ENCODE results near the gene POLE3.
"Not testable (repeated sequence)": the region's sequence is repeated elsewhere in the genome, so short reads cannot be mapped to it uniquely, and the experiment has no call there.

The POLE3 gene

DNA sequence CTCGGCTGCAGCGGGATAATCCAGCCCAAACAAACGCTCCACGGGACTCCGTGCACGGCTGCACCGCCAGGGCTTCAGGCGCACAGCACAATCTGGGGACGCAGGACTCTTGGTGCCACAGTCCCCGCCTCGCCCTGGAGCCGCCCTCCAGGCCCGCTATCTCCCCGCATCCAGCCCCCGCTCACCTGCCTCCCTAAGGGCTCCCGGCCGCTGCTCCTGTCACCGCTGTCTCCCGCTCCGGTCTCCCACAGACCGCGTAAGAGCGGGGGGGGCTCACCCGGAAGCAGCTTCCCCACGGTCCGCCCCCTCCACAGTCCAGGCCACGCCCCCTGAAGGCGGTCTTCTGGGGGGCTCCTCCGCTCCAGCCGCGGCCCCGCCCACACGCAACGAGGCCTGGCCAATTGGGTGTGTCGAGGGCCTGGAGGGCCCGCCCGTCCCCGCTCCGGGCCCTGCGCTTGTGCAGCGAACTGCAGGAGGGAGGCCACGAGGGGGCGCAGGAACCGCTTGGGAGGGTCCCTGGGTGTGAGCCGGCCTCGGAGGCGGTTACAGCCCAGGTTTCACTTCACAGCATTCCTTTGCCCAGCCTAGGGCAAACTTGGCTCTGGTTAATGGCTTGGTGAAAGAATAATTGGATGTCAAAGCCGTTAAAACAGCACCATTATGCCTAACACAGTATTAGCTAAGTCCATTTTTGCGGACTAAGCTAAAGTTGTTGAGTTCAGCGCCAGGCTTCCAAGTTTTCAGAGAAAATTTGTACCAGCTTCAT, 9.3 kb downstream of the POLE3 start, which contains the start of gene ALAD:
Gene ALAD, minus strand, starts transcription at position 258 of the 766 bp plus-strand sequence. CDS start 7,725 bp downstream, outside the sequence.
- peak; percentile 80 for DNase-seq

DNA sequence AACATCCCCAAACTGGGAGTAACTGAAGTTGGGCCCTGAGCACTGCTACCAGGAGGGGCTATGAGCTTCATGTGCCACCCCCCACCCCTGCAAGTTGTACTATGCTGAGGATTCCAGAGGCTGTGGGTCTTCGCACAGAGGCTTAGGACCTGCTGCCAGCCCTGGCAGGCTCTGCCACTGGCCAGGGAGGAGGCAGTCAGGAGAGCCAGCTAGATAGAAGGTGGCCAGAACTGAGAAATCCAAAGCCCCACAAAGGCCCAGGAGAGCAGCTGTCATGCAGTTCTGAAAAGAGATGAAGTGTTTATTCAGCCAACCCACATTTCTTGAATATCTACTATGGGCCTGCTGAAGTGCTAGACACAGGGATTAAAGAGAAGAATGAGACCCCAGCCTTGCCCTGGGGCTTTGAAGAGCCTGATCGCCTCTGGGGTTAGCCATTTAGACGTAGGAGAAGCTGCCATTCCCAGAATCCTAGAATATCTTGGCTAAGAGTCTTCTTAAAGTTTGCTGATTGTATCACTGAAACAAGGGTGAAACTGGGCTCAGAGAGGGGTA, 10.8 kb downstream of the POLE3 start:
- no peak for DNase-seq

DNA sequence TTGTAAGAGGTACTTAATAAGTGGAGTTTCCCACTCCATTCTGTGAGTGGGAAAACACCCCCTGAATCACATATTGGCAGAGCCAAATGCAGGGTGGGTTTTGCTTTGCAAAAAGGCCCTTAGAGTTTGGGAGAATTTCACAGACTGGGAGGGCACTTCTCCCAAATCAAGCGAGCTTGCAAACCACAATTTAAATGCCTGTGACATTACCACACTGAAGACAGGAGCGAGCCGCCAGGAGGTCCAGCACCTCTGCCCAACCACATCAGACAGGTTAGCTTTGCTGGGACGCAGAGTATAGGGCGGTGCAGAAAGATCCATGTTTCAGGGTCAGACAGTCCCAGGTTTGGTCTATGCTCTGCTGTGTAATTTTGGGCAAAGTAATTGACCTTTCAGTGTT, 11.7 kb downstream of the POLE3 start:
- no peak for DNase-seq

DNA sequence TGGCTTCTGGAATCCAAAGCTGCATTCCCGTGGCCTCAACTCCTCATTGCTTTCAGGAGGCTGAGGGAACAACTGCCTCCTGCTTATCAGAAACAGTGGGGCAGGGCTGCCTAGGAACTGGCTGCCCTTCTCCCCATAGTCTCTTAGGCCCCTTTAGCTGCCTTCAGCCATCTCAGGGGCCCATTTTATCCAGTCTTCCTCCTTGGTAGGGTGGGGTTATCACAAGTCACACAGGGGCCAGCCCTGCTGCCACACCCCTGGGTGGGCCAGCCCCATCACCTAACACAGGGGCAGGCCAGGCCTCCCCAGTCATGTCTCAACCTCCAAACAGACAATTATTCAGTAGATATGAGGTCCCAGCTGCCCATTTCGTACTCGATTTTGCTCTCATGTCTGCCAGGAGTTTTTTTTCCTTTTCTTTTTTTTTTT, 13.3 kb downstream of the POLE3 start:
- no peak for DNase-seq

DNA sequence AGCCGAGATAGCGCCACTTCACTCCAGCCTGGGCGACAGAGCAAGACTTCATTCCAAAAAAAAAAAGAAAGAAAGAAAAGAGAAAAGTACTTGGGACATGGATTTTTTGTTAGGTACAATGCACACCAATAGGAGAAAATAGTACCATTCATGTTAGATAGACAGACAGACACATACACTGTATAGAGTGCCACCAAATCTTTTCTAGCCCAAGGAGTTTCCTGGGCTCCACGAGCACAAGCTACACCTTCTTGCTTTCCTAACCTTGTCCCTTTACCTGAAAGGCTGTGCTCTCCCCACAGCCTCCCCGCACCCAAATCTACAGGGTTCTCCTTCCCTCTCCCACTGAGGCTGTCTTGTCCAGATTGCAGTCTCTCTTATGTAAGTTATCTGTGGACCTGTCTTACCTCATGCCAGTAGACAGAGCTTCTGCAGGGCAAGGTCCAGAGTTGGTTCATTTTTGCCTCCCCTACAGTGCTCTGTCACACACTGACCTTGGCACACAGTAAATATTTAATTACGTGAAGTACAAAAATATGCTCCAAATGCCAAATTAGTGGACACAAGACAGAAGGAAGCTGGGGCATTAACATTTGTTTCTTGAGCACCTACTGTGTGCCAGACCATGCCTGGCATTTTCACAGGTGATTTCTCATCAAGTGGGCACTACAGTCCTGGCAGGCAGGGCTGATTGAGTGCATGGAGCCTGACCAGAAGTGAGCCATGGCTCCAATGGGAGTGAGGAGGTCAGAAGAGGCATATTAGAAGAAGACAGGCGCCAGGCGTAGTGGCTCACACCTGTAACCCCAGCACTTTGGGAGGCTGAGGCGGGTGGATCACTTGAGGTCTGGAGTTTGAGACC, 15.2 kb downstream of the POLE3 start:
- no peak for DNase-seq

DNA sequence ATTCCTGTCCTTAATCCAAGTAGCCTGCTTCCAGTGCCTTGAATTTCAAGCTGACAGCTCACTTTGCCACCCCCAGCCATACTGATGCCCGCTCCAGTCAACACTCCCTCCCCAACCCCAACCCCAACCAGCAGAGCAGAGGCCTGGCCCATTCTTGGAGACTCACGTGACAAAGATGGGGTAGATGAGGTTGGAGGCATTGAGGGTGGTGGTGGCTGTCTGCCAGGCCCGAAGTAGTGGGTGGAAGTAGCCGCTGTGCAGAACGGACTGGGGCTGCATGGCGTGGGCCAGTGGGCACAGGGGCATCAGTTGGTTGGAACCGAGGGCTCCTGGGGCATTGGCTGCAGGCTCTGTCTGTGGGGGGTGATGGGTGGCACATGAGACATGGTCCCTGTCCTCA, 17.2 kb downstream of the POLE3 start:
- no peak for DNase-seq

DNA sequence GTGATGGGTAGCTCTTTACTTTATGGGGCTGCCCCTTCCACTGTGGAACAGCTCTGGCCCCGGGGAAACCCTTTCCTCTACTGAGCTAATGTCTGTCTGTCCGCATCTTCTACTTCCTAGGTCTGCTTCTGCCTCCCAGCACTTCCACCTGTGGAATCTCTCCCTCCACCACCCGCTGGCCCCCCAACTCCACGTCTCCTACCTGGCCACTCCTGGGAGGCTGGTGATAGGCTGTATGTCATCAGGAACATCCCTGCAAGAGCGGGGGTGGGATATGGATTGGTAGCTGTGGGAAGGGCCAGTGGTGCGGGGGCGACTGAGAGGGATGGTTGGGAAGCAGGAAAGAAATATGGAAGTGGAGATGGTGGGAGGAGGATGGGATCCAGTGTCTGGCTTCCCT, 18.6 kb downstream of the POLE3 start:
- DNase-seq, result no peak

DNA sequence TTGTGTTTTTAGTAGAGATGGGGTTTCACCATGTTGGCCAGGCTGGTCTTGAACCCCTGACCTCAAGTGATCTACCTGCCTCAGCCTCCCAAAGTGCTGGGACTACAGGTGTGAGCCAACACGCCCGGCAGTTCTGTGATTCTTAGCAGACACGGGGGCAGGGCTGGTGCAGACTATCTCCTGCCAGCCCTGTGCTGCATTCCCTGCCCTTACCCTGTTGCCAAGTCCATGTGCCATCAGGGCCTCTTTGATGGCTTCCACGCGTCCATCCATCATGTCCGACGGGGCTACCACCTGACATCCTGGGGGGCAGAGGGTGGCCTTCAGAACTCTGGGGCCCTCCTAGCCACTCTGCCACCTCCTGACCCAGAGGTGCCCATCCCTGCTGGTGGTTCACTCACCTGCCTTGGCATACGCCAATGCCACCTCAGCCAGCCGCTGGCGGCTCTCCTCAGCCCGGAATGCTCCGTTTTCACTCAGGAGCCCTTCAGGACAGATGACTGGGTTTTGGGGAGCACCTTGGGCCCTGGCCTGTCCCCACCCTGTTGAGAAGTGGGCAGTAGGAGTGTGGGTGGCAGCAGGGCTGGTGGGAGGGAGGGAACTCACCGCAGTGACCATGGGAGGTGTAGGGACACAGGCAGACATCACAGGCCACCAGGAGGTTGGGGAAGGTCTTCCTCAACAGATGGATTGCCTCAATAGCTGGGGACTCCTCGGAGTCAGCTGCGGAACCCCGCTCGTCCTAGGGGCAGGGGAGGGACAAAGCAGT, 20.1 kb downstream of the POLE3 start:
- no peak for DNase-seq

DNA sequence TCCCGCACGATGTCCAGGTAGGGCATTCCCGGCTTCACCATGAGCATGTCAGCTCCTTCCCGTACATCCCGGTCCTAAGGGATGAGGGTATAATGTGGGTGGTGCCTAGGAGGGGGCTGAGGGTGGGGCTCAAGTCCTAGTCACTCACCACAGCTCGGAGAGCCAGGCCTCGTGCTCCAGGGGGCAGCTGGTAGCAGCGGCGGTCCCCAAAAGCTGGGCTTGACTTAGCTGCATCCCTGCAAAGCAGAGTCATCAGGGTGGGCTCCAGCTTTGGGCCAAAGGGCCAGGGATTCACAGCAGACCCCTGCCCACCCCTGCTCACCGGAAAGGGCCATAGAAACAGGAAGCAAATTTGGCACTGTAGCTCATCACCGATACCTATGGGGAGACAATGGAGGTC, 21.0 kb downstream of the POLE3 start:
- DNase-seq, result no peak

DNA sequence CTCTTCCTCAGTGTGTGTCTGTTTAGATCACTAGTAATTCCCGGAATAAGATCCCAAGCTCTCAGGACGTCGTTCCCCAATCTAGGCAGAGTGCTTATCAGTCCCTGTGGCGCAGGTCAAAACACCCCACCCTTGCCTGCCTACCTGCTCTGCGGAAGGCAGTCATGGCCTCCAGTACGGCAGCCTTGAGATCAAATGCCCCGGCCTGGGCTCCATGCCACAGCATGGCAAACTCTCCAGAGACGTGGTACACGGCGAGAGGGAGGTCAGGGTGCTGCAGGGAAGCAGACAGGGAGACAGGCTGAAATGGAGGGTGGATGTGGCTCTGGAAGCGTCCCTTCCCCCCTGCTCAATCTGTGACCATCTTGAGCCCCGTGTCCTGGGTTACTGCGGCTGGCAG, 21.6 kb downstream of the POLE3 start:
- DNase-seq, result no peak

DNA sequence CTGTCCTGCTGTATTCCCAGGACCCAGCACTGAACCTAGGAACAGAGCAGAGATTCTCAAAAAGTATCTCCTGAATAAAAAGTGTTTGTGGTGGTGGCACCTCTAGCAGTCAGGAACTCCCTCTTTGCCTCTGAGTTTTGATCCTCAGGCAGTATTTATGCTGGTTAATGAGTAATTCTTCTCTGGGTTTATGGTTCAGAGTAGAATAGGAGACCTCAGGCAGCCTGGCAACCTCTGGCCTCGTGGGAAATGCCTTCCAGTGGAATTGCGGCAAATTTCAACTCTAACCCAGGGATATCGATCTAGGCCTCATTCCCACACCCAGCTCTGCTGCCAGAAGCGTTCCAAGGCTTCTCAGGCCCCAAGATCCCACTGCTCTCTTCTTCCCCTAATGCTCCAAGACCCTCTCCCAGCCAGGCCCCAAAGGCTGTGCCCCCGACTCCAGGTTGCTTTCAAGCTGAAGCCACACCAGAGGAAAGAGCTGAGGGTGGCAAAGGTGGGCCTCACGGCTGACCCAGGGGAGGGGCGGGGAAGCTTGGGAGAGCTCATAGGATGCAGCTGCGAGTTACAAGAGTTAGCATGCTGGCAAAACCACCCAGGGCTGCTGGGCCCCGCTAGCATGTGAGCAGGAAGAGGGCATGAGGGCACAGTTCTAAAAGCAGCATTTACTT, 22.8 kb downstream of the POLE3 start:
- no peak for DNase-seq

DNA sequence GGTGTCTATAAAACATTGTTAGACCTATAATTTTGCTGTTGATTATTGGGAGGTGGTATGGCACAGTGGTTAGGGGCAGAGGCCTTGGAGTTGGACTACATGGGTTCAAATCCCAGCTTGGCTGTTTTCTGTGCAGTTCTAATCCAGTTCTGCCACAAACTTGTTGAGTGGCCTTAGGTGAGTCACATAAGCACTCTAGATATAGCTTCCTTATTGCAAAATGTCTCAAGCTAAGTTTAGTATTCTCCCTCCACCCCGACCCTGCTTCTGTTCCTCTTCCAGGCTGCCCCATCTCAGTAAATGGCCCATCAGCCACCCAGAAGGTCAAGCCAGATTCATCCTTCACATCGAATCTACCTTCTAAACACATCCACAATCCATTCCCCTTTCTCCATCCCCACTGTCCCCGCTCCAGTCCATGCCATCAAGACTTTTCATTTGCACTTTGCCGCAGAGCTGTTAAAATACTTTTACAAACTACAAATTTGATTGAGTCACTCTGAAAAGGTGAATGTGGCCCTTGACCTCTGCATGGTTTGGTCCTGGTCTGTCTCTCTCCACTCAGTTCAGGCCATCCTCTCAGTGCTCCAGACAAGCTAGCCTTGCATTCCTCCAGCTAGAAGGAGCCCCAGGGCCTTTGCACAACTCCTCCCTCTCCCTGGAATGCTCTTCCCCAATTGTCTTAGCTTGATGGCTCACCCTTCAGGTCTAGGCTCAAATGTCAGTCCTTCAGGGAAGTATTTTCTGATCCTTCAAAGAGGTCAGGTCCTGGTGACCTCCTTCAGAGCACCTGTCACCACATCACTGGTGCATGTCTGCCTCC, 23.7 kb downstream of the POLE3 start:
- no peak for DNase-seq

DNA sequence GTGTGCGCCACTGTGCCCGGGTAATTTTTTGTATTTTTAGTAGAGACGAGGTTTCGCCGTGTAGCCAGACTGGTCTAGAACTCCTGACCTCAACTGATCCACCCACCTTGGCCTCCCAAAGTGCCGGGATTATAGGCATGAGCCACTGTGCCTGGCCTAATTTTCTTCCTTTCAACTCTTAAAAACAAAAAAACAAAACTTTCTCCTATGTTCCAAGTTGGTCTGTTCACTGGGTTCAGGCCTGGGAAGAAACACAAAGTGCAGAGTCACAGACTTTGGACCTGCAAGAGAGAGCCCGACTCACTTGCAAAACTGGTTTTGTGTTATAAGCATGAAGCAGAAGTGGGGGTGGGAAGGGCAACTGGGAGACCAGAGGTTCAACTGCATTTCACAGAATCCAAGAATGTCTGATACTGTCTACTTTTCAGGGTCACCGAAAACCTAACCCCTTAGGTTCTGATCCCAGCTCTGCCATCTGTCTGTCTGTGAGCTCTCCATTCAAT, 28.5 kb downstream of the POLE3 start:
- no peak for DNase-seq

DNA sequence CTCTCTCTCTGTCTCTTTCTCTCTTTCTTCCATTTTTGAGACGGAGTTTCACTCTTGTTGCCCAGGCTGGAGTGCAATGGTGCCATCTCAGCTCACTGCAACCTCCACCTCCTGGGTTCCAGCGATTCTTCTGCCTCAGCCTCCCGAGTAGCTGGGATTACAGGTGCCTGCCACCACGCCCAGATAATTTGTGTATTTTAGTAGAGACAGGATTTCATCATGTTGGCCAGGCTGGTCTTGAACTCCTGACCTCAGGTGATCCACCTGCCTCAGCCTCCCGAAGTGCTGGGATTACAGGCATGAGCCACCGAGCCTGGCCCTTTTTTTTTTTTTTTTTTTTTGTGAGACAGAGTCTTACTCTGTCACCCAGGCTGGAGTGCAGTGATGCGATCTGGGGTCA, 29.0 kb downstream of the POLE3 start:
- not testable (repeated sequence) for DNase-seq

DNA sequence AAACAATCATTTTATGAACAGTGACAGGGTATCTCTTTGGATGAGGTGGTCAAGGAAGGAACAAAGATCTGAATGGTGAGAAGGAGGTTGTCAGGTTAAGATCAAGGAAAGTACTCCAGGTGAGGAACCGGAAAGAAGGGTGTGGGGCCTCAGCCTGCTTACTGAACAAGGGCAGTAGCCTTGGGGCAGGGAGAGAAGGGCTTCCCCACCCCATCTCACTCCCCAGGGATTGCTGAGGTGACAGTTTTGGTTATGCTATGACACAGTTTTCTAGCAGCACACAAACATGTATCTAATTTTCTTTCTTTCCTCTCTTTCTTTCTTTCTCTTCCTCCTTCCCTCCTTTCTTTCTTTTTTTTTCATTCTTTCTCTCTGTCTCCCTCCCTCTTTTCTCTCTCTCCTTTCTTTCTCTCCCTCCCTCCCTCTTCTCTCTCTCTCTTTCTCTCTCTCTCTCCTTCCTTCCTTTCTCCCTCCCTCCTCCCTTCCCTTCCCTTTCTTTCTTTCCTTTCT, 29.6 kb downstream of the POLE3 start:
- no peak for DNase-seq

DNA sequence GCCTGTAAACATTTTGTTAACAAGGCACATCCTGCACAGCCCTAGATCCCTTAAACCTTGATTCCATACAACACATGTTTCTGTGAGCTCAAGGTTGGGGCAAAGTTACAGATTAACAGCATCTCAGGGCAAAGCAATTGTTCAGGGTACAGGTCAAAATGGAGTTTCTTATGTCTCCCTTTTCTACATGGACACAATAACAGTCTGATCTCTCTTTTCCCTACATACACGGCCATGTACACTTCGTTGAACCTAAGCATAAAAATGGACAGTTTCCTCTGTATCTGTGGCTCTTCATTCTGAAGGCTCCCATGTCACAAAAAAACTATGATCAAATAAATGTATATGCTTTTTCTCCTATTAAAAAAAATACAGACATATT, 30.7 kb downstream of the POLE3 start:
- not testable (repeated sequence) for DNase-seq

DNA sequence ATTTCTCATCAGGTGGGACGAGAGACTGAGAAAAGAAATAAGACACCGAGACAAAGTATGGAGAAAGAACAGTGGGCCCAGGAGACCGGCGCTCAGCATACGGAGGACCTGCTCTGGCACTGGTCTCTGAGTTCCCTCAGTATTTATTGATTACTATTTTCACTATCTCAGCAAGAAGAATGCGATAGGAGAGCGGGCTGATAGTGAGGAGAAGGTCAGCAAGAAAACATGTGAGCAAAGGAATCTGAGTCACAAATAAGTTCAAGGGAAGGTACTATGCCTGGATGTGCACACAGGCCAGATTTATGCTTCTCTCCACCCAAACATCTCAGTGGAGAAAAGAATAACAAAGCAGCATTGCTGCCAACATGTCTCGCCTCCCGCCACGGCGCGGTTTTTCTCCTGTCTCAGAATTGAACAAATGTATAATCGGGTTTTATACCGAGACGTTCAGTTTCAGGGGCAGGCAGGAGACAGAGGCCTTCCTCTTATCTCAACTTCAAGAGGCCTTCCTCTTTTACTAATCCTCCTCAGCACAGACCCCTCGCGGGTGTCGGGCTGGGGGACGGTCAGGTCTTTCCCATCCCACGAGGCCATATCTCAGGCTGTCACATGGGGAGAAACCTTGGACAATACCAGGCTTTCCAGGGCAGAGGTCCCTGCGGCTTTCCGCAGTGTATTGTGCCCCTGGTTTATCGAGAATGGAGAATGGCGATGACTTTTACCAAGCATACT, 31.2 kb downstream of the POLE3 start:
- not testable (repeated sequence) for DNase-seq

DNA sequence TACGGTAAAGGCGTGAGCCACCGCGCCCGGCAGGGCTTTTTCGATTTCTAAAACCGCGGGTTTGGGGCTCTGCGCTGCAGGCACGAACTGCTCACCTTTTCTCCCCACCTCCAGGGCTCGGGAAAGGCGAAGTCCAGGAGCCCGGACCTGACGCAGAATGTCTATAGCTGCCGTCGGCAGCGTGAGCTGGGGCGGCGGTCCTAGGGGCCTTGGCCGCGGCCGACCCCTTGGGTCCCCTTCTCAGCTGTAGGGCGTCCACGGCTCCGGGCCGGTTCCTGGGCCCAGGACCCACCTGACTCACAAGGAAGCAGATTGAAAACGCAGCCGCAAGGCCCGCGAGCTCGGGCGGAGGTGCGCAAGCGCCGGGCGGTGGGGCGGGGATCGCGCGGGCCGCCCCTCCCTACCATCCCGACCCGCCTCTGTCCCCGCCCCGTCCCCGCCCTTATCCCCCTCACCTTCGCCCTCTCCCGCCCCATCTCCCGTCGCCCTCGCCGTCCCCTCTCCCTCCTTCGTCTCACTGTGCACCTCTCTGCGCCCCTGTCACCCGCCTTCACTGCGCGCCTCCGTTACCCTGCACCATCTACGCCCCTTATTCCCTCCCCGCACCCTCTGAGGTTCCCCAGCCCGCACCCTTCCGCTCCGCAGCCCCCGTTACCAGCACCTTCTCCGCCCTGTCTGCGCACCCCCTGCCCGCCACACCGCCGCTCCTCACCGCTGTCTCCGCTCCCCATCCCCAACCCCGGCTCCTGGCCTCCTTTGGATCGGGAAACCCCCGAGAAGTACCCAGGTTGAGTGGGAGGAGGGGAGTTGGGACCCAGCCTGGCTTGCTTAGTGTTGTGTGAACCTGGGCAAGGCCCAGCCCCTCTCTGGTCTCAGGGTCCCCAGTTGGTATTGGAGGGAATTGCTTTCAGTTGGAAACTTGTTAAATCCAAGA, 33.6 kb downstream of the POLE3 start, which contains the start of gene HDHD3:
Gene HDHD3, minus strand, starts transcription at position 353 of the 934 bp plus-strand sequence. CDS start 2,632 bp downstream, outside the sequence.
- peak; percentile 34 for DNase-seq

Measured in NCI-H524 treated with DMSO at 0.1 percent for 48 hours (cell line).